Measurements from ENCODE around the gene RPH3AL. TPM values are rescaled to one million over a fixed set of nuclear protein-coding genes. Genes with fewer than 3 reads are reported as not detected.
A peak's percentile ranks its signal among the peaks of the same experiment; 100 is the strongest.
"Not testable (repeated sequence)": the region's sequence is repeated elsewhere in the genome, so short reads cannot be mapped to it uniquely, and the experiment has no call there.

RPH3AL gene
- total RNA-seq, 1 experiment from 2014 or later = 3.9 TPM

DNA sequence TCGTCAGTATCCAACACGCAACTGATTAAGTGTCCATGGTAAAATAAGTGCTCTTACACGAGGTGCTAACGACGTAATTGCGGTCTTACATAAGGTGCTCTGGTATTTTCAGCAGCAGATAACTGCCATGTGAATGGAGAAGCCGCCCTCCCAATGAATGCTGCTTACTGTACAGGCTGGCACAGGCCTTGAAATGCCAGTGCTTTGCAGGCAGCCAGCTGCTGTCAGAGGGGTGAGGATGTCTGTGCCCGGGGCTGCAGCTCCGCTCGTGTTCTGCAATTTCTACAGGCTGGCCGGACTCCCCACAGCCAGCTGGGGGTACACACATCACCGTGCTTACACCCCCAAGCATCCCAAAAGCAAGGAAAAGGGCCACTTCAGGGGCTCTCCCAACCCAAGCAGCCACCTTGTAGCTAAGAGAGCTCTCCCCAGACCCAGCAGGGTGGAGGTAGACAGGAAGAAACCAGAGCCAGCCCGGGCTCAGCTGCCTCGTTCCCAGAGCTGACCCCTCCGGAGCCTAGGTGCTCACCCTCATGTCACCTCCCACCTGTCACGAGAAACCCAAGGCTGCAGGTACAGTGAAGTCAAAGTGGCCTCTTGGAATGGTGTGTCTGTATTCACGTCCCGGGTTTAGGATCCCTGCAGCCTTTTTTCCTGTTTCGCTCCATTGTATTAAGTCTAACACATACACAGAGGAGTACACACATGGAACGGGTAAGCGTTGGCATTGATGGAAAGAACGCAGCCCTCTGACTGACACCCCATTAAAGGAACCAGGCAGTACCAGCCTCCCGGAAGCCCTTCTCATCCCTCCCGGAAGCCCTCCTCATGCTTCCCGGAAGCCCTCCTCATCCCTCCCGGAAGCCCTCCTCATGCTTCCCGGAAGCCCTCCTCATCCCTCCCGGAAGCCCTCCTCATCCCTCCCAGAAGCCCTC is 27.2 kb upstream of the RPH3AL start:
- DNase-seq (ENCODE audit: low spot score) = no peak

DNA sequence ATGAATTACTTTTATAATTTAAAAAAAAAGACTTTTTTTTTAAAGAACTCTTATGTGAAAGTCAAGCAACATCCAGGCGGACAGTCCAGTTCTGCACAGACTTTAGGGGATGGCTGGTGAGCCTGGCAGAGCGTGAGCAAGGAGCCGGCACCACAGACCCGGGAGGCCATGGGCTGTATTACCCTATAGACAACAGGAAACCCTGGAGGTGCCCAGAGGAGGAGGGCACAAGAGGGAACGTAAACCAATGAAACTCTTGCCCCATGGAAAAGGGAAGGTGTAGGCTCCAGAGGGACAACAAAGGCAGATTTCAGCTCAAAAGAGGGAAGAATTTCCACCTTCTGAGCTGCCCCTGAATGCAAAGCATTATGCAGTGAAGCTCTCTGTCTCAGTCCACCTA is 25.5 kb upstream of the RPH3AL start:
- DNase-seq (ENCODE audit: low spot score) = no peak

DNA sequence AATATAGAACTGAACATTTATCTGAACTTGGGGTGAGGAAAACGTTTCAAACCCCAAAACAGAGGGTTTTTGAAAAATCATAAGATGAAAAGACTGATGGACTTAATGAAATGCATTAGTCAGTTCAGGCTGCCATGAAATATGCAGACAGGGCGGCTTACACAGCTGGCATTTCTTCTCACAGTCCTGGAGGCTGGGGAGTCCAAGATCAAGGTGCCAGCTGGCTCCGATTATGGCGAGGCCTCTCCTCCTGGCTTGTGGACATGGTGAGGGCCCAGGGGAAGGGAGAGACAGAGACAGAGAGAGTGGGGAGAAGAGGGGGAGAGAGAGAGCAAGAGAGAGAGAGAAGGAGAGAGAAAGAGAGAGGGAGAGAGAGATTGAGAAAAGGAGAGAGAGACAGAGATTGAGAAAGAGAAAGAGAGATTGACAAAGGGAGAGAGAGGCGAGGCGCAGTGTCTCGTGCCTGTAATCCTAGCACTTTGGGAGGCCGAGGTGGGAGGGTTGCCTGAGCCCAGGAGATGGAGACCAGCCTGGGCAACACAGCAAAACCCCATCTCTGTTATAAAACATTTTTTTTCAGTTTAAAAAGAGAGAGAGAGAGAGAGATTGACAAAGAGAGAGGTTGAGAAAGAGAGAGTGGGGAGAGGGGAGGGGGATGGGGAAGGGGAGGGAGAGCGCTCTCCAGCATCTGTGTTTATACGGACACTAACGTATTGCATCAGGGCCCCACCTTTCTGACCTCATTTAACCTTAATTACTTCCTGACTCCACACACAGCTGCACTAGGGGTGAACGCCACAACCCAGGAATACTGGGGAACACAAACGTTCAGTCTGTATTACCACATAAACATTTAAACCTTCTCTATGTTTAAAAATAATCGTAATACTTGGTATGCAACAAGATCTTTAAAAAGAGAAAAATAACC is 24.6 kb upstream of the RPH3AL start:
- DNase-seq (ENCODE audit: low spot score) = no peak

DNA sequence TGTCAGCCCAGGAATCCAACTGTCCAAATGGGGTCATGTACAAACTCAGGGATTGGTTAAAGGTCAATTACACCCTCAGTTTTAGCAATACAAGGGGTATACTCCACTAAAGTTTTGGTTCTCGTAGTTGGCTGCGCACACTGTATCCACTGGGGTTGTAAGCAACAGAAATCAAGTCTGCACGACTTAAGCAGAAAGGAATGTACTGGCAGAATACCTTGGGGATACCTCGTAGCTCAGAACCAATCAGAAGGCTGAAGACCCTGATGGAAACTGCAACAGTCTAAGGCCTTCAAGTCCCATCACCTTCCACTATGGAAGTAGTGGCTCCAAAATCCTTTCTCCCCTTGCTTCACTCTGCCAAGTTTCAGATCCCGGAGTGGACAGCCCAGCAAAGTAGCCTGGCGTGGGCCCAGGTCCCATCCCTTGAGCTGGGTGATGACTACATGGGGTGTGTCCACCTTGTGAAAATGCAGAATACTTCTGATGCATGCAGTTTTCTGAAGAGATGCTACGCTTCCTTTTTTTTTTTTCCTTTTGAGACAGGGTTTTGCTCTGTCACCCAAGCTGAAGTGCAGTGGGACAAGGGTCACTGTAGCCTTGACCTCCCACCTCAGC is 21.1 kb upstream of the RPH3AL start:
- peak; percentile 45 for DNase-seq (ENCODE audit: low spot score)

DNA sequence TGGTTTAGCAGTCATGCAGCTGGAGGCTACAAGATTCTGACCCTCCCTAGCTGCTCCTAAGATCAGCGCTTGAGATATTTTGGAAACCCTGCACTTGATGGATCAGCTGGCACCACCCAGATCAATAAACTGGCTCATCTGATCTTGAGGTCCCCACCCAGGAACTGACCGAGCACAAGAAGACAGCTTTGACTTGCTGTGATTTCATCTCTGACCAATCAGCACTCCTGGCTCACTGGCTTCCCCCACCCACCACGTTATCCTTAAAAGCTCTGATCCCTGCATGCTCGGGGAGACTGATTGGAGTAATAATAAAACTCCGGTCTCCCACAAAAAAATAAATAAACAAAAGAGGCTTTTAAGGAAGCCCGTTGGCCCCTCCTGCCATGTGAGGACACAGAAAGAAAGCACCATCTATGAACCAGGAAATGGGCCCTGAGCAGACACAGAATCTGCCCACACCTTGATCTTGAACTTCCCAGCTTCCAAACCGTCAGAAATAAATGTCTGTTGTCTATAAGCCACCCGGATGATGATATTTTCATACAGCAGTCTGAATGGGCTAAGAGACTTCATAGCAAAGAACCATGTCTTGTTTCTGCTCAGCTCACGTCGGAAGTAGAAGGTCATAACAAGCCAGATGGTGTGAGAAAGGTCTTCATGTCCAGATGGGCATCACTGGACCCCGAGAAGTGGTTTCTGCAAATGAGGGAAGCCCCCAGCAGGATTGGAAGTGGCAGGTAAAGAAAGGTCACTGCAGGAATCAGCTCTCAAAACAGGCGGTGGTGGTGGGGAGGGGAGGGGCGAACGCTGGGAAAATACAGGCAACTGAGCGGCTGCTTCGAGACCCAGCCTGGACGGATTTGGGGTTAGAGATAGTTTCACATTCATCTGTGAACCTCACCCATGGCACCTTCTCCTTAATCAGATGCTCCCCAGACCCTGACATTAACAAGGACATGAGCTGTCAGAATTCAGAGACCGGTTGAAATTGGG is 19.8 kb upstream of the RPH3AL start:
- DNase-seq (ENCODE audit: low spot score) = no peak

DNA sequence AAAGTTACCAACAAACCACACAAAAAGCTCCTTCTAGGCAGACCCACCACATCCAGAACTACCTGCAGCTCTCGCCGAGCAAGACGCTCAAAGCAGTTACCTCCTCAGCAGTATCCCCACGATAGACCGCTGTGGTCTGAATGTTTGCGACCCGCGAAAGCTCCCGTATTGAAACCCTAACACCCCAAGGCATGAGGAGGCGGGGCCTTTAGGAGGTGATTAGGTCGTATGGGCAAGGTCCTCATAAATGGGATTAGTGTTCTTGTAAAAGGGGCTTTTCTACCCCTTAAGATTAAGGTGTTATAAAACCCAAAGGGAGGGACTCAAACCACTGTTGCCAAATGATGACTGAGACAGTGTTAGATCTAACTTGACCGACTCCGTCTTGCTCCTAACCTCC is 19.0 kb upstream of the RPH3AL start:
- no peak for DNase-seq (ENCODE audit: low spot score)

DNA sequence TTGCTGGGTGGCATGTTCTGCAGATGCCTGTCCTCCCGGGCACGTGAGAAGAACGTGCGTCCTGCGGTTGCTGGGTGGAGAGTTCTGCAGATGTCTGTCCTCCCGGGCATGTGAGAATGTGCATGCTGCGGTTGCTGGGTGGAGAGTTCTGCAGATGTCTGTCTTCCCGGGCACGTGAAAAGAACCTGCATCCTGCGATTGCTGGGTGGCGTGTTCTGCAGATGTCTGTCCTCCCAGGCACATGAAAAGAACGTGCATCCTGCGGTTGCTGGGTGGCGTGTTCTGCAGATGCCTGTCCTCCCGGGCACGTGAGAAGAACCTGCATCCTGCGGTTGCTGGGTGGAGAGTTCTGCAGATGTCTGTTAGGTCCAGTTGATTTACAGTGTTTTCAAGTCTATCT is 15.0 kb upstream of the RPH3AL start:
- not testable (repeated sequence) for DNase-seq (ENCODE audit: low spot score)

DNA sequence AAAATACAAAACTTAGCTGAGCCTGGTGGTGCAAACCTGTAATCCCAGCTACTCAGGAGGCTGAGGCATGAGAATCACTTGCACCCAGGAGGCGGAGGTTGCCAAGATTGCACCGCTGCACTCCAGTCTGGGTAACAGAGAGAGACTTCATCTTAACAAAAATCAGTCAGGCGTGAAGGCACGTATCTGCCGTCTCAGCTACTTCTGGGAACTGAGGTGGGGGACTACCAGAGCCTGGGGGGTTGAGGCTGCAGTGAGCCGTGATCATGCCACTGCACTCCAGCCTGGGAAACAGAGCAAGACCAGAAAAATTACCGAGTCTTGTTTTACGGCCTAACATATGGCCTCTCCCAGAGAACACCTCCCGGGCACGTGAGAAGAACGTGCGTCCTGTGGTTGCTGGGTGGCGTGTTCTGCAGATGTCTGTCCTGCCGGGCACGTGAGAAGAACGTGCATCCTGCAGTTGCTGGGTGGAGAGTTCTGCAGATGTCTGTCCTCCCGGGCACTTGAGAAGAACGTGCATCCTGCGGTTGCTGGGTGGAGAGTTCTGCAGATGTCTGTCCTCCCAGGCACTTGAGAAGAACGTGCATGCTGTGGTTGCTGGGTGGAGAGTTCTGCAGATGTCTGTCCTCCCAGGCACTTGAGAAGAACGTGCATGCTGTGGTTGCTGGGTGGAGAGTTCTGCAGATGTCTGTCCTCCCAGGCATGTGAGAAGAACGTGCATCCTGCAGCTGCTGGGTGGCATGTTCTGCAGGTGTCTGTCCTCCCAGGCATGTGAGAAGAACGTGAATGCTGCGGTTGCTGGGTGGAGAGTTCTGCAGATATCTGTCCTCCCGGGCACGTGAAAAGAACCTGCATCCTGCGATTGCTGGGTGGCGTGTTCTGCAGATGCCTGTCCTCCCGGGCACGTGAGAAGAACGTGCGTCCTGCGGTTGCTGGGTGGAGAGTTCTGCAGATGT is 14.3 kb upstream of the RPH3AL start:
- not testable (repeated sequence) for DNase-seq (ENCODE audit: low spot score)

DNA sequence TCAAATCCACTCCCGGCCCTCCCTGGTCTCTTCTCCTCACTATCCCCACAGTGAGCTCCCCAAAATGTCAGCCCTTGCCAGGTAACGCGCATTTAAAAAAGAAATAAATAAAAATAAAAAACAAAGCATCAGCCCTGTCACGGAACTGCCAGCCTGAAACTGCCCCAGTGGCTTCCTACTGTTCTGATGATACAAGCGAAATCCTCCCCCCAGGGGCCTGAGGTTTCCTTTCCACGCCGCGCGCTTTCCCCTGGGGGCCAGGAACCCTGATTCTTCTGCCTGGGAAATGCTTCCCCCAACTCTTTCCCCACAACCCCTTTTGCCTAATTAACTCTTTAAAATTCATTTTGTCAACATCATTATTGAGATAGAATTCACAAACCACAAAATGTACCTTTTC is 12.2 kb upstream of the RPH3AL start:
- no peak for DNase-seq (ENCODE audit: low spot score)

DNA sequence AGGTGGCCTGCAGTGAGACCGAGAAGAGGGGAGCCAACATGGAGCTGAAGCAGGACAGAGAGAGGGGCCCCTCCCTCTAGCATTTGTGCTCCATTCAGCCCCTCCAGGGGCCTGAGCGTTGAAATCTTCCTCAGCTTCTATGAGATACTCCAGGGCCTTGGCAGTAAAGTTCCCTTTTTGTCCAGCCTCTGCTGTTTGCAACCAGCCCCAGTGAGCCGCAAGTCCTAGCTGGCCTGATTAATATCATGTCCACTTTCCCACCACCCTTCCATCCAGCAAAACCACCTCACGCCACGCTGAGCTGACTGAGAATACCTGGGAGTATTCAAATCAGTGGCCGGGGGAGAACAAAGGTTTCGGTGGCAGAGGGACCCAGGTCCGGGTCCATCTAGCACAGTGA is 11.7 kb upstream of the RPH3AL start:
- no peak for DNase-seq (ENCODE audit: low spot score)

DNA sequence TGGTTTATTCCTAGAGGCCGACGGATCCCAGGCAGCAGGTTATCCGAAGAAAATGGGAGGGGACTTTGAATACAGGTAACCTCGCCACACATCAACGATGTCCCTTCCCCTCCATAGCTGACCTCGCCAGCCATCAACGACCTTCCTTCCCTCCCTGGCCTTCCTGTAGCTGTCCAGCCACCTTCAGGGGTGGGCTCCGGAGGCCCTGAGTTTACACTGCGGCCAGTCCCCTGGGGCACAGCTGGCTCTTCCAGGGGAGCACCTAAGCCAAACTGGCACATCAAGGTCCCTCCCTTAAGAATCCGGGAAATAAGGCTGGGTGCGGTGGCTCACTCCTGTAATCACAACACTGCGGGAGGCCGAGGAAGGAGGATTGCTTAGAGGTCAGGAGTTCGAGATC is 10.1 kb upstream of the RPH3AL start:
- DNase-seq (ENCODE audit: low spot score) = no peak

DNA sequence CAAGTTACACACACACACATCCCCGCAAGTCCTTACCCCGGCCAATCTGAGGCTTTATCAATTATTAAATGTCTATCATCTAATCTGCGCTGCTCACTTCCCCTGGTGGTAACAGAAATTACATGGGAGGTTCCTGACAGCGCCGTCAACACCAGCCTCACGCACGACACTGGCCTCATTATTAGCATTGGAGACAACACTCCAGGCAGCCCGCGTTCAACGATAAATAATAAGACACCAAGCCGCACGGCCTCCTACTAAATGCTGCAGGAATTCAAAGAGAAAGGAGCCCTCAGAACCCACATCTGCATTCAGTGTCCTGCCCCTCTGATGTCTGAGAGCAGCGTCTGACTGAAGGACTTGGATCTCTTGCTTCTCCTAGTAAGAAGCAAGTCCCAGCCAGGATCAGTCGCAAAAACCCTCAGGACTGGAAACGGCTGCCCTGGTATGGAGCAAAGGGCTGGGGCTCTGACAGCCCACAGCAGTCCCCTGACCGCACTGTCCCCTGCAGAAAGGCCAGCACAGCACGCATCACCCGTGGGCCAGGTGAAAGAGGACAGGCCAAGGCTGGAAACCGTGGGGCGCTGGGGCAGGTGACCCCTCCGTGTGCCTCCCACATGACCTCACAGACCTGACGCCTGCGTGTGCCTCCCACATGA is 7.6 kb upstream of the RPH3AL start:
- DNase-seq (ENCODE audit: low spot score) = no peak

DNA sequence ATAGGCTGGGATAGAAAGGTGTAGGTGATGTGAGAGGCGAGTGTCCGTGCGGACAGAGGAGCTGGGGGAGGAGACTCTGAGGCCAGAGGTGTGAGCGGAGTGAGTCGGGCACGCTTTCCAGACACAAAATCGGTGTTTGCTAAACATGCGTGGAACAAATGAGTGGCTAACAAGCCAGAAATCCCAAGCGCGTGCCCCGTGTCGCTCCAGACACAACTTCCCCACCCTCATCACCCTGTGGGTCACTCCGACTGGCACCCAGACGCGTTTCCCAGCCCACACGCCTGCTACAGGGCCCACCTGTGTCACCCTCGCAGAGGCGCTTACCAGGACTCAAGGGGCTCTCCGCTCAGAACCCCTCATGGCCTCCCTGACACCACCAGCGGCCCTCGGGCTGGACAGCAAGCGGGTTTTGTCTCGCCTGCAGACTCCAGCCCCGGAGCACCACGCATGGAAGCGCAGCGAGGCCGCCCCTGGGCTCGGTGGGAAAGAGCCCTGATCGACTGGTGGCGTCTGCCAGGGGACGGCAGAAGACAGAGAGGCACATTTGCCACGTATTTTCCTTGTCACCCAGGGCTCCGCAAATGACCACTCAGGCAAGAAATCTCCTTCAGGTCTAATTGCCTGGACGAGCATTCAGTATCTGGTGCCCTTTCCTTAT is 6.0 kb upstream of the RPH3AL start:
- DNase-seq (ENCODE audit: low spot score) = no peak

DNA sequence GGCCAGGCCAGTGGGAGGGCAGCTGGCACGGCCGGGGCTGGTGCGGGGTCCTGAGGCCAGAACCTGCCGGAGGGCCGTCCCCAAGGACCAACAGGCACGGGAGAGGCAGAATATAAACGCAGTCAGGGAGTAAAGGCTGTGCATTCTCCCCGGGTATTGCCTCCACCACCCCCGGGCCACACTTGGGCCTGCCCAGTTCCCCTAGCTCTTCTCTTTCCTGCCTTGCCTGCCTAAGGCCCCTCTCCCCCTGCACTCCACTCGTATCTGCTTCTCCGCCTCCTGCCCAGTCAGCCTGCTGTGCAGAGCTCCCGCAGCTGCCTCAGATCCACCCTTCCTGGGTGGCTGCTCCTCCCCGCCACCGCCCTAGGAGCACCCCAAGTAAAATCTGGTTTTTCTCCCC is 5.0 kb upstream of the RPH3AL start:
- DNase-seq (ENCODE audit: low spot score) = no peak

DNA sequence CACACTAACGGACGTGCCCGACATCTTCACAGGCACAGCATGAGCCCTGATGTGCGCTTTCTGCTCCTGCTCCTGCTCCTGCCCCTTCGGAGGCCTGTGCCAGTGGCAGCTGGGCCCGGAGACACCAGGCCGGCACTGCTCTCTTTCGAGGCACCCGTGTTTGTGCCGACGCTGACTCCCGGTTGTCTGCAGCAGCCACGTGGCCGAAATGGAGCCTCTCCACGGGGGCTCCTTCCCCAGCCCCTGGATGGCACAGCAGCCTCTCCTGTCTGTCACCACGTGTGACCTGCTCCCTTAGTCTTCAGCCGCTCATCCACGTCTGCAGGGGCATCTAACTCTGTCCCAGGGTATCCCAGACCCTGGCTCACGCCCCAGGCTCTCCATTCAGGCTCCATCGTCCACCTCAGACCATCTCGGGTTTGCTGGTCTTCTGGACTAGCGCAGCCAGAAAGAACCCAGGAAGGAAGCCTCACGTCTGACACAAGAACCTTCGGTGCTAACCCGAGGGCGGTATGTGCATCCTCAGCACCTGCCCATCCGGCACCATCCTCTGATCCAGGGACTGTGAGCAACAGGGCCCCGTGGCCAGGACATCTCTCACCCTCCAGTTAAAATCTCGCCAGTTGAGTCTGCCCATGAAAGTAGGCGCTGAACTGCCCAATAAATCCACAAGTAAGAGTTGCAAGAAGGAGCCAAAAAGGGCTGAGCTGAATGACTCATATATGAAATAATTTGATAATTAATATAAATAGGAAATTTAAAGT is 4.2 kb upstream of the RPH3AL start:
- no peak for DNase-seq (ENCODE audit: low spot score)

DNA sequence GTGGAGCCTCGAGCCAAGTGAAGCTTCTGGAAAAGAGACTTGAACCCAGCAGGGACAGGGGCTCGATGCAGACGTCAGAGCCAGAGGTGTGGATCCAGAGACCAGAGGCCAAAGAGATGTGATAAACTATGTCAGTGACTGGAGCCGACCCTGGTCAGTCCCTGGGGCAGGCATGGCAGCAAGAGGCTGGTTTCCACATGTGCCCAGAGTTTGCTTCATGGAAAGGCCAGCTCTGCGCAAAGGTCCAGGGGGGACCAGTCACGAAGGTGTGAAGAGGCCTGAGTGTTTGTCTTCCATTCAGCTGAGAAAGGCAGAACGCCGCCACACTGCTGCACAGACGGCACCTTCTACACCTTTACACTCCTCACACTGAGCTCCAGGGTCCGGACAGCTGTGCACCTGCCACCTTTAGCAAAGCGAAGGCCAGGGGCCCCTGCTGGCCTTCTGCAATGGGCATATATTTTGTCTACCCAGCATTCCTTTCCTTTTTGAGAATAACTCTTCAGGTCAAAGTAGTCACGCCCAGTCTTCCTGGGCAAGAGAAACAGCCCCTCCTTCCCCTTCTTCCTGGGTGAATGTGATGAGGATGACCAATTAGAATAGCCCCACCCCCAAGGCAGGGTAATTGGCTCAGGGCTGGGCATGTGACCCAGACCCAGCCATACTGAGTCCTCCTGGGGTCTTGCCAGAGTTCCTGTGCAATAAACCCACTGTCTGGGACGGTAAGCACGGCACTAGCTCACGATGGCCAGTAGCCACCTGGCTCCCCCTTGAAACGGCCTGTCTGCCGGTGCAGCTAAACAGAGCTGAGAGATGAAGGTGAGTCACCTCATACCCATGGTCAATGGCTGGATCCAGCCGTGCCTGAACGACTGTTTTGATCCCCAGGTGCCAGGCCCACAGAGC is 2.3 kb upstream of the RPH3AL start:
- peak; percentile 88 for DNase-seq (ENCODE audit: low spot score)

DNA sequence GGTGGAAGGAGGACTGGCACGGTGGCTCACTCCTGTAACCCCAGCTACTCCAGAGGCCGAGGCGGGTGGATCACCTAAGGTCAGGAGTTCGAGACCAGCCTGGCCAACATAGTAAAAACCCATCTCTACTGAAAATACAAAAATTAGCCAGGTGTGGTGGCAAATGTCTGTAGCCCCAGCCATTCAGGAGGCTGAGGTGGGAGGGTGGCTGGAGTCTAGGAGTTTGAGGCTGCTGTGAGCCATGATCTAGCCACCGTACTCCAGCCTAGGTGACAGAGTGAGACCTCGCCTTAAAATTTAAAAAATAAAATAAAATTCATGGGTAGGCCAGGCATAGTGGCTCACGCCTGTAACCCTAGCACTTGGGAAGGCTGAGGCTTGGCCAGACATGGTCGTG is 1.2 kb upstream of the RPH3AL start:
- no peak for DNase-seq (ENCODE audit: low spot score)
